ENCODE data around the gene STX10. TPM values are rescaled to one million over a fixed set of nuclear protein-coding genes. Genes with fewer than 3 reads are reported as not detected.
A peak's percentile ranks its signal among the peaks of the same experiment; 100 is the strongest.

STX10 gene
- total and polyA plus RNA-seq, 9 of the 15 experiments (the other 6 are each of a cell fraction or from before 2014, with no cell fraction given): 0.51 to 66.3 (median 31.0) TPM

- 0 out of 2 replicates have a peak, but pooled peaks have one; percentile 70 for TF ChIP-seq PREB (CRISPR knock-in tag; IDR thresholded peaks at IDR 0.05)
- TF ChIP-seq RBM39 (optimal IDR thresholded peaks at IDR 0.05; ENCODE audit: low read depth, low read length): peak; percentile 51
- no peak for TF ChIP-seq ZNF408 (CRISPR knock-in tag; IDR thresholded peaks at IDR 0.05; ENCODE audit: low read depth)
- no peak; the same call in 1 of the 2 replicates for TF ChIP-seq ATF7 (IDR thresholded peaks at IDR 0.05)
- TF ChIP-seq KHSRP (IDR thresholded peaks at IDR 0.05): no peak
- TF ChIP-seq PPARD (CRISPR knock-in tag; IDR thresholded peaks at IDR 0.05): no peak
- no peak for TF ChIP-seq E2F8 (IDR thresholded peaks at IDR 0.05; ENCODE audit: low read depth, partially characterized antibody)
- no peak for TF ChIP-seq NCOA1 (IDR thresholded peaks at IDR 0.05; ENCODE audit: low read depth)
- TF ChIP-seq ETS2 (tag; IDR thresholded peaks at IDR 0.05; ENCODE audit: borderline replicate concordance, poor library complexity, severe bottlenecking): no peak
- TF ChIP-seq NONO (IDR thresholded peaks at IDR 0.05; ENCODE audit: low read depth in 2 of 2, low read length in 1 of 2): peak; percentile 31 to 32; a peak in 2 of 4 replicates
- no peak for TF ChIP-seq HBP1 (CRISPR knock-in tag; IDR thresholded peaks at IDR 0.05)
- no peak for TF ChIP-seq ELF4 (CRISPR knock-in tag; IDR thresholded peaks at IDR 0.05)
- TF ChIP-seq NR4A1 (CRISPR knock-in tag; IDR thresholded peaks at IDR 0.05): no peak
- TF ChIP-seq NR4A1 (tag; IDR thresholded peaks at IDR 0.05): 0 out of 2 replicates have a peak, but pooled peaks have one; percentile 59
- TF ChIP-seq ZC3H11A (IDR thresholded peaks at IDR 0.05; ENCODE audit: low read depth, low read length): no peak
- TF ChIP-seq FOS (IDR thresholded peaks at IDR 0.05; ENCODE audit: extremely low read depth, insufficient read length): no peak
- no peak for TF ChIP-seq ZNF197 (CRISPR knock-in tag; IDR thresholded peaks at IDR 0.05; ENCODE audit: low read depth)
- TF ChIP-seq MEIS2 (IDR thresholded peaks at IDR 0.05; ENCODE audit: partially characterized antibody): peak; percentile 37
- TF ChIP-seq EZH2 (IDR thresholded peaks at IDR 0.05; ENCODE audit: borderline replicate concordance, low read depth, low read length): no peak
These were observed 5.5 kb upstream of the STX10 start (continued) for GRCh38 chr19:13155472-13156359.

All from K562 (cell line).